OCI-LY7 (cell line): ENCODE data around the gene TMEM170B.

Source experiments
- EZH2phosphoT487 ChIP-seq: fragments of 200-600 bp; sonication (generic); IDR thresholded peaks from 2 replicates; pipeline ENCODE4 v1.6.1; 2018; ENCODE audit warnings: low read depth, borderline replicate concordance, mild to moderate bottlenecking, mixed run types, antibody characterized with exemption, low read length, moderate library complexity, mixed read lengths
- TF ChIP-seq, protein P1 (sequence below): fragments of 200-600 bp; sonication (generic); conservative IDR thresholded peaks from 2 replicates; pipeline ENCODE4 v1.5.1; 2014; ENCODE audit warnings: mild to moderate bottlenecking, antibody characterized with exemption, low read length, moderate library complexity, mixed read lengths

DNA sequence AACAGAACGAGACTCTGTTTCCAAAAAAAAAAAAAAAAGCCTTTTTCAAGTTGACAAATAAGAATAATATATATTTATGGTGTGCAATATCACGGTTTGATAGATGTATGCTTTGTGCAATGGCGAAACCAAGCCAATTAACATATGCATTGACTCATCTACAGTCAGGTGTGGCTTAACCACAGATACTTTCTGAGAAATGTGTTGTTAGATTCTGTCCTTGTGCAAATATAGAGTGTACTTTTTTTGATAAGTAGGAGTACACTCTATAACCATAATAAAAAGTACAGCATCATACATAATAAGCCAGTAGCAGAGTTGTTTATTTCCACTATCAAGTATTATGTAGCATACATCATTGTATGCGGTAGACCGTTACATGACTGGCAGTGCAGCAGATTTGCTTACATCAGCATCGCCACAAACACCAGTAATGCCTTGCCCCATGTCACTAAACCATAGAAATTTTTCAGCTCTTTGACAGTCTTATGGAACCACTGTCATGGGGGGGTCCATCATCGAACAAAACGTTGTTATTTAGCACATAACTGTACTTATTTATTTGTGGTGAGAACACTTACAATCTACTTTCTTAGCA is 59.2 kb downstream of the TMEM170B start:
- TF ChIP-seq, protein P1, sequence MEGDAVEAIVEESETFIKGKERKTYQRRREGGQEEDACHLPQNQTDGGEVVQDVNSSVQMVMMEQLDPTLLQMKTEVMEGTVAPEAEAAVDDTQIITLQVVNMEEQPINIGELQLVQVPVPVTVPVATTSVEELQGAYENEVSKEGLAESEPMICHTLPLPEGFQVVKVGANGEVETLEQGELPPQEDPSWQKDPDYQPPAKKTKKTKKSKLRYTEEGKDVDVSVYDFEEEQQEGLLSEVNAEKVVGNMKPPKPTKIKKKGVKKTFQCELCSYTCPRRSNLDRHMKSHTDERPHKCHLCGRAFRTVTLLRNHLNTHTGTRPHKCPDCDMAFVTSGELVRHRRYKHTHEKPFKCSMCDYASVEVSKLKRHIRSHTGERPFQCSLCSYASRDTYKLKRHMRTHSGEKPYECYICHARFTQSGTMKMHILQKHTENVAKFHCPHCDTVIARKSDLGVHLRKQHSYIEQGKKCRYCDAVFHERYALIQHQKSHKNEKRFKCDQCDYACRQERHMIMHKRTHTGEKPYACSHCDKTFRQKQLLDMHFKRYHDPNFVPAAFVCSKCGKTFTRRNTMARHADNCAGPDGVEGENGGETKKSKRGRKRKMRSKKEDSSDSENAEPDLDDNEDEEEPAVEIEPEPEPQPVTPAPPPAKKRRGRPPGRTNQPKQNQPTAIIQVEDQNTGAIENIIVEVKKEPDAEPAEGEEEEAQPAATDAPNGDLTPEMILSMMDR, result no peak
- TF ChIP-seq EZH2phosphoT487, result no peak
